ENCODE data around the gene LILRB2.
"Not testable (repeated sequence)": the region's sequence is repeated elsewhere in the genome, so short reads cannot be mapped to it uniquely, and the experiment has no call there.

The LILRB2 gene

DNA sequence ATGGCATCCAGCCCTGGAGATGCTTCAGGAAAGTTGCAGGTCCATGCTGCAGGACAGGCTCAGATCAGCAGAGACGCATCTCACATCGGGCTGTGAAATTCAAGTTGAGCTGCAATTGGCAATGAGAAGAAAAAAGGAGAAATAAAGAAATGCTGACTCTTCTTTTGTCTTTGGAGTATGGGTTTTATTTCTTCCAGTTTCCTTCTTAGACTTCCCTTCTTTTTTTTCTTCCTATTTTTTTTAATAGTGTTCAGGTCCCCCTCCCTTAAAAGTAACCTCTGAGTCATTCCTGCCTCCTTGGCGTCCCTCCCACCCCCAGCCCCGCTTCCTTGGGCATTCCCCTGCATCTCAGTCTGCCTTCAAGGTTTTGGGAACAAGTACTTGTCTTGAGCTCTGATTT, 9.3 kb downstream of the LILRB2 start:
- DNase-seq: not testable (repeated sequence)

DNA sequence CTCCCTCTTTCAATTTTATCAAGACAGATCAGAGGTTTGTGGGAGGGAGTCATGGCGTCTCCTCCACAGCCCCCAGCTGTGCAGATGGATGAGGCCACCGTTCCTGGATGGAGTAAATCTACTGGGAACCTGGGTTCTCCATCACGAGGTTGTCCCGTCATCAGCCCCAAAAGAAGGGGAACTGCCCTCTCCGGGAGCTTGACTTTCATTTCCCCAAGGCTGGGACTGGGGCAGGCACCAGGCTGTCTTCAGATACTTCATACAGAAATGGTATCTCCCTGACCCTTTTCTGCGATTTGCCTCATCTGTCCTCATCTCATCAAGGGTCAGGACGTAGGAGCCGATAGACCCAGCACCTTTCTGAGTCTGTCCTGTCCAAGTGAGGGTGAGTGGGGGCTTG, 9.8 kb downstream of the LILRB2 start:
- no peak for DNase-seq

DNA sequence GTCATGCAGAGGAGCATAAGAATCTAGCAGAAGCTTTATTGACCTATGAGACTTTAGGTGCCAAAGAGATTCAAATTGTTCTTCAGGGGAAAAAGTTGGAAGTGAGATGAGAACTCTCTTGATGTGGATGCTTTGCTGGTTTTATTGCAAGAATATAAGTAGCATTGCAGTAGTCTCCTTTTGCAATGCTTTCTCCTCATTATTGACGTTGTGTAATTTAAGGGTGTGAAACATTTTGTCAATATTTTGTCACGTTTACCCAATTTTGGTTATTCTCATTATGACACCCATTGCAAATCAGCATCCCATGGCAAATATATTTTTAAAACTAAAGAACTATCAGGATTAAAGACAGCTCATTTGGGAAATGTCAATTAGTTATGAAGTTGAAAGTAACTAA, 12.0 kb downstream of the LILRB2 start:
- no peak for DNase-seq

DNA sequence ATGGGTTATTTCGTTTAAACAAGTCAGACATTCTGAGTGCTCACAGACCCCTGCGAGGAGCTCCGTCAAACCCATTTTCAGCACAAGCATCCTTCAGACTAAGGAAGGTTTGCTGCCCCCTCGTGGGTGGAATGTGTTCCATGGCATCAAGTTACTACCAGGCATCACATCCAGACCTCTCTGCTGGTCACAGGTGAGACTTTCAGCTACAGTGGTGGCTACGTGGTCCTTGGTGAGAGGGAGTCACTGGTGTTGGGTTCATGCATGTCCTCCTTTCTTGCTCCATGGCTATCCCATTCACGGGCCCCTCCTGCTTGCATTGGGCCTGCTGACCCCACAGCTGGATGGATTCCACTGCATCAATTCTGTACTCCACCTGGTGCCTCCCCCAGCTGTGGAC, 14.8 kb downstream of the LILRB2 start:
- DNase-seq: peak; percentile 85 to 87

DNA sequence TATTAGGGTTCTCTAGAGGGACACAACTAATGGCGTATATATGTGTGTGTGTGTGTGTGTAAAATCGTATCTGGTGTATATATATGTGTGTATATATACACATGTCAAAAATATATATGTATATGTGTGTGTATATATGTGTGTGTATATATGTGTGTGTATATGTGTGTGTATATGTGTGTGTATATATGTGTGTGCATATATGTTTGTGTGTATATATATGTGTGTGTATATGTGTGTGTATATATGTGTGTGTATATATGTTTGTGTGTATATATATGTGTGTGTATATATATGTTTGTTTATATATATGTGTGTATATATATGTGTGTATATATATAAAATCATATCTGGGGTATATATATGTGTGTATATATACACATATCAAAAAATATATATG, 18.4 kb downstream of the LILRB2 start:
- DNase-seq: no peak

DNA sequence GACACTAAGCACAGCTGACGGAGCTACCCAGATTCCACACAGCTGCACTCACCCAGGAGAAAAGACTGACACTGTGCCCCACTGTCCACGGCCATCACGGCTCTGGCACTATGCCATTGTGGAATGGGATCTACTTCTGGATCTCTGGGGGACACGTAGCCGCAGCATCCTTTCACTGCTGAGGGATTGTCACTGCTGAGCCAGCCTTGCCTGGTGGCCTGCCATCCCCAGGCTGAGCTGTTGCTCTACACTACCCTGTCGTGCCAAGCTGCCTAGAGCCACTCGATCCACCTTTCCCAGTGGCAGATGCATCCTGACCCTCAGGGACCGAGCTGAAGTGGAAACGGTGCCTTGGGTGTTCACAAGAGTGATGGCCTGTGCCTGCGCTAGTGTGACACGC, 18.8 kb downstream of the LILRB2 start:
- DNase-seq: peak; percentile 9

DNA sequence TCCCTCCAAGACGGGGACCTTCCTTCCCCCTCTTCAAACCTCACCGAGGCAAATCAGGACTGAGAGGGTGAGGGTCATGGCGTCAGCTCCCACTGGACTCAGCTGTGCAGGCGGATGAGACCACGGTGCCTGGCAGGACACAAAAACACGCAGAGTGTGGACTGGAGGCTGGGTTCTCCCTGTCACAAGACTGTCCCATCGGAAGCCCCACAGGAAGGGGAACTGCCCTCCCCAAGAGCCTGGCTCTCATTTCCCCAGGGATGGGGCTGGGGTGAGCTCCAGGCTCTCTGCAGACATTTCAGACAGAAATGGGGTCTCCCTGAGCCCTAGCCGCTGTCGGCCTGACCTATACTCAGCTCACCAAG, 23.8 kb downstream of the LILRB2 start, which contains the start of gene LILRB5:
Gene LILRB5 (minus strand): TSS at position 158 of the 365 bp plus-strand sequence. CDS start 80 bp downstream, at position 78.
- peak in 1 of 2 experiments; percentile 13 for DNase-seq

DNA sequence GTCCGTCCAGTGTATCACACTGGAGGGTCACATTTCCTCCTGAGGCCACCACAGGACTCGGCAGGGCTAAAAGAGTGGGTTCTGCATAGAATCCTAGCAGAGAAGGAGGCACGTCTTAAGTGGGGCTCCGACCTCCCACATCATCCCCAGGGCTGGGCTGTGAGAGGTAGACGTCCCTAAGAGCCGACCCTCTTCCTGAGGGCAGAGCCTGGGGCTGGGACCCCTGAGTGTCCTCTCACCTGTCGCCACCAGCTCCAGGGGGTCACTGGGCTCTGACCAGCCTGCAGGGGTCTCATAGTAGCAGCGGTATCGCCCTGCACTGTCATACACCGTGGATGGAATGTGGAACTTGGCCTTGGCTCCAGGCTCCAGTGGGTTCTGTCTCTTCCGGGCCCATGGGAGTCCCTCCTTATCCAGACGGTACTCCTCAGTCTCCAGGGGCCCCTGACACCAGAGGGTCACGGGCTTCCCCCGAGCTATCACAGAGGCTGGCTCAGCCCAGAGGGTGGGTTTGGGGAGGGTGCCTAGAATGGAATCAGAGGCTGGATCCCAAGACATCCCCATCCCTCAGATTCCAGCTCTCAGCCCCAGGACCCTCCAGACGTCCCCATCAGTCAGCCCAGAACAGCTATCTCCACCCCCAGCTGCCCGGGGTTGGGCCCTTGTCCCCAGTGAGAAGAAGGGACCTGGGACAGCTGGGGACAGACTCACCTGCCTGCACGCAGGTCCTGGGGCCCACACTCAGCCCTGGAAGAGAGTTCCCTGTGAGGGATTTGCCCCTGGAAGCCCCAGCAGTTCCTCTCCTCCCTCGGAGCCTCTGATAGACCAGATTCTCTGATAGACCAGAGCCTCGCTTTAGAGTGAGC, 24.4 kb downstream of the LILRB2 start:
- DNase-seq: peak; percentile 12 to 16

DNA sequence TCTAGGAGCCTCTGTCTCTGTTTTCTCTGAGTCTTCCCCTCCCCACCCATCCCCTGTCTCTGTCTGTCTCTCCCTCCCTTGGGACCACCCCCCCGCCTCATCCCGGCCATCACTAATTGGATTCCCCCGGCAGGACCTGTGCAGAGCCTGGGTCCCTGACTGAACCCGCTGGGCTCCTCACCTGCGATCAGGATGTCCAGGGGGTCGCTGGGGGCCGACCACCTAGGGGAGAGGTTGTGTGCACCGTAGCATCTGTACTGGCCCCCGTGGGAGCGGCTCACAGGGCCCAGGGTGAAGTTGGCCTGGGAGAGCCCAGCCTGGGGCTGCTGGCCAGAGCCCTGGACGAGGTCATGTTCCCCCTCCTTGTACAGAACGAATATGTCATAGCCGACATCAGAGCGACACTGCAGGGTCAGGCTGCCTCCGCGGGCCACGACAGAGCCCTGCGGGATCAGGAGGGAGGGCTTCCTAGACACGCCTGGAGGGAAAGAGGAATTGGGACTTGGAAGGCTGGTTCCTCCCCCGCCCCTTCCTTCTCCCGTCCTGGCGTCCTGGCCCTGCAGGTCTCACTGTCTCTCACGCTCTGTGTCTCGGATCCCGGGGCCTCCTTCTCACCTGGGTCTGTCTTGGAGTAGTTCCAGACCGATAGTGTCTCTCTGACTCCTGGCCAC, 25.7 kb downstream of the LILRB2 start:
- peak in 1 of 2 experiments; percentile 11 for DNase-seq

DNA sequence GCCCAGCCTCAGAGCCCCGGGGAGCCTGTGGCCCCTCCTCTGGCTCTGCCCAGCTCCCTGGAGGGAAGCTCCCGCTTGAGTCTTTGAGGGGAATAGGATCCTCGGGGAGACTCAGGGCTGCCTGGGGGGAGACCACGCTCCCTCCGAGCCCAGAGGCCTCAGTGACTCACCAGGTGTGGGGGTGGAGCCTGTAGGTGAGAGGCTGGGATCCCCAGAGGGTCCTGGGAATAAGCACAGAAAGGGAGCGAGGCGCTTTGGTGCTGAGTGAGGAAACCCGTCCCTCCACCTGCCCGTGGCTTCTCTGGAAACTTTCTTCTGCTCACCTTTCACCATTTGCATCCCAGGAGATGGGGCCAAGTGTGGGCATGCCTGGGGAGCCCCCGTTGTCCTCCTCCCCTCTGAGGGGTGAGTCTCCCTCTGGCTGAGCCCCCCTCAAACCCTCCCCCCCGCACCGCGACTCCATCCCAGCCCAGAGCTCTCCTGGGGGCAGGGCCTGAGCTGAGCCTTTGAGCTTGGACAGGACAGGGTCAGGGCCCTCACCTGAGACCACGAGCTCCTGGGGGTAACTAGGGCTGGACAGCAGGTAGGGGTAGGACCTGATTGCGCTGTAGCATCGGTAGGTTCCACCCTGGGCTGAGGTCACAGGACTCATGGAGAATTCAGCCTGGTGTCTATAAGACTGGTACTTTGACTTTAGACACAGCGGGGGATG, 26.6 kb downstream of the LILRB2 start:
- no peak for DNase-seq

DNA sequence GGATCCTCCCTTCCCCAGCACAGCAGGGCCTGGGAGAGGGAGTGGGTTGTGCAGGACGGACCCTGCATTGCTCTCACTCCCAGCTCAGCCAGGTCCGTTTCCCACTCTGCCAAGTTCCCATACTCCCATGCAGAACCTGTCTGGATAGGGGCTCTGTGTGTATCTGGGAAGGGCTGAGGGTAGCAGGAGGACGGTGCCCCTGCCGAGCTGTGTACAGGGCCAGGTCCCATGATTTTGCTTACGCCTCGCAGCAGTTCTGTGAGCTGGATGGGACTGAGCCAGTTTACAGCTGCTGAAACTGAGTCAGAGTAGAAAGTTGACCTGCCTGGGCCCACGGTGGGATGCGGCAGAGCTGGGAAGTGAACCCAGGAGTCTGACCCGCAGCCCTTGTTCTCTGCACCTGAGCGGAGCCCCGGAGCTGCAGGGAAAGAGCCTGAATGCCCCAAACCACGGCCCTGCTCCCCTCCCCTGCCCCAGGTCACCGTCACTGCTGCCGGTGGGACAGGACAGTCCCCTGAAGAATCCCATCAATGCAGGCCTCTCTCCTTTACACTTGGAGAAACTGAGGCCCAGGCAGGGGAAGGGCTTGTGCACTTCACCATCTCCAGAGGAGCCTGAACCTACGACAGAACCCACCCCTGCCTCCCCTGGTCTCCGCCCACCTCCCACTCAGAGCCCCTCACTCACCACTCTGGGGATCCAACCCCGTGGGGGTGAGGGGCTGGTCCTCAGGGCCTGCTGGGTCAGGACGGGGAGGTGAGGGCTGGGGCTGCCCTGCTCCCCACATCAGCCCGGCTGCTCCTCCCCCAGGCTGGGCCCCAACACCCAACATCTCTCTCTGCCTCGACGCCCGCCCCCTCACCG, 27.3 kb downstream of the LILRB2 start:
- no peak for DNase-seq

DNA sequence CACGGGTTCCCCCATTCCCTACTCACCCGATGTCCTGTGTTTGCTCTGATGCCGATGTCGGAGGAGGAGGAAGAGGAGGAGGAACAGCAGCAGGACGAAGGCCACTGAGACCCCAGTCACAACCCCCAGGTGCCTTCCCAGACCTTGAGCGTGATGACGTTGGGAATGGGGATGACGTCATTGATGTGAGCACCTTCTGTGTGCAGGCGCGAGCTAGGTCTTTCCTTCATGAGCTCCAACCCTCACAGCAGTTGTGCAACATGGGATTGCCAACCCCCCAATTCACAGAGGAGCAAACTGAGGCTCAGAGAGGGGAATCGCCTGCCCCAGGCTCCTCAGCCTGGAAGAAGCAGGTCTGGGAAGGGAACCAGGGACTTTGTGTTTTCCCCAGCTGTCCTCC, 28.1 kb downstream of the LILRB2 start:
- DNase-seq: no peak

DNA sequence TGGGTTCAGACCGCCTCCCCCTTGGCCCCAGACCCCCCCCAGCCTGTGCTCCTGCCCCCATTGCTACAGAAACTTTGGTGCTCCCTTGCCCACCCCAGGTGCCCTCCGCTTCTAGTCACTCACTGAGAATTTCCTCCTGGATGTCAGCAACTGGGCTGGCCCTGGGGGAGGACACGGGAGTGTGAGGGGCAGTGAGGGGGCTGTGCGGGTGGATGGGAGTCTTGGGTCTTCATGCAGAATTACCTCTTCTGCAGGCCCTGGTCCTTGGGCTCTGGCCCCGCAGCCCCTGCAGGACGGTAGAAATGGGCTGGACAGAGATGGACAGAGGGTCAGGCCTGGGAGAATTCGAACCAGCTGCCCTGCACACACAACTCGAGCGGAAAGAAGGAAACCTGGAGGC, 28.7 kb downstream of the LILRB2 start:
- DNase-seq: no peak

DNA sequence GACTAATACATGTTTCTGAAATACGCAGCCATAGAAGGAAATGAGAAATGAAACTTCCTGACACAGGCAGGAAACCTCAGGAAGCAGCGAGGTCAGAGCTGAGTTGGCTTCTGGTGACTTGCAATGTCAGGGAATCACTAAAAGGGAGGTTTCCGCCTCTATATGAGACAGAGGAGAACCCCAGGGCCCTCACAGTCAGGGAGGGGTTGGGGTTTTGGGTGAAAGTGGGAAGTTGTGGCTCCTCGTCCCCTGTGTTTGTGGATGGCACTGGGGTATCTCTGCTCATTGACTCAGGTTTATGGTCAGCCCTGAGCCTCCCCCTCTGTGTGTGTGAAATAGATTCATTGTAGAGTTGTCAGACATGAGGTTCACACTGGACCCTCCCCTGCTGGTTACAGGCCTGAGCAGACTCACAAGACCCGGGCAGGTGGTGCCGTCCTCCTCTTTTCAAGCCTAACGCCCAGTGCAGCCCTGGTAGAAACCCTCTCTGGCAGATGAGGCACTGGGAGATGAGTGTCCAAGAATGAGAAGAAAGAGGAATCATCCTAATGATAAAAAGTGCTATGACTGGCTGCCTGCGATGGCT, 32.8 kb downstream of the LILRB2 start:
- peak; percentile 69 to 74 for DNase-seq

DNA sequence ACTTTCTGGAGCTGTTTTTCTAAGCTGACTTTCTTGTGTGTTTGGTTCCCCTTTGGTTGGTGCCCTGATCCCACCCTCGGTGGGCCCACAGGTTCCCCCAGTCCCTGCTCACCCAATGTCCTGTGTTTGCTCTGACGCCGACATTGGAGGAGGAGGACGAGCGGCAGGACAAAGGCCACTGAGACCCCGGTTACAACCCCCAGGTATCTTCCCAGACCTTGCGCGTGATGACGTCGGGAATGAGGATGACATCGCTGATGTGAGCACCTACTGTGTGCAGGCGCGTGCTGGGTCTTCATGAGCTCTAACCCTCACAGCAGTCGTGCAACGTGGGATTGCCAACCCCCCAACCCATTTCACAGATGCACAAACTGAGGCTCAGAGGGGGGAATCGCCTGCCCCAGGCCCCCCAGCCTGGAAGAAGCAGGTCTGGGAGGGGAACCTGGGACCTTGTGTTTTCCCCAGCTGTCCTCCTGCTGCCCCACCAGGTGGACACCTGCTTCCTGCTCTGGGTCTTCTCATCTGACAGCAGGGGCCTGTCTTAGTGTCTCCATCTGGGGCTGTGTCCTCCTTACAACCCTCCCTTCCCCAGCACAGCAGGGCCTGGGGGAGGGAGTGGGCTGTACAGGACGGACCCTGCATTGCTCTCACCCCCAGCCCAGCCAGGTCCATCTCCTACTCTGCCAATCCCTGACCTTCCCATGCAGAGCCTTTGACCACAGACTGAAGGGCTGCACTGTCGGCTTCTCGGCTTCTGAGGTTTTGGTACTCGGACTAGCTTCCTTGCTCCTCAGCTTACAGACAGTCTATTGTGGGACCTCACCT, 33.6 kb downstream of the LILRB2 start:
- DNase-seq: no peak

DNA sequence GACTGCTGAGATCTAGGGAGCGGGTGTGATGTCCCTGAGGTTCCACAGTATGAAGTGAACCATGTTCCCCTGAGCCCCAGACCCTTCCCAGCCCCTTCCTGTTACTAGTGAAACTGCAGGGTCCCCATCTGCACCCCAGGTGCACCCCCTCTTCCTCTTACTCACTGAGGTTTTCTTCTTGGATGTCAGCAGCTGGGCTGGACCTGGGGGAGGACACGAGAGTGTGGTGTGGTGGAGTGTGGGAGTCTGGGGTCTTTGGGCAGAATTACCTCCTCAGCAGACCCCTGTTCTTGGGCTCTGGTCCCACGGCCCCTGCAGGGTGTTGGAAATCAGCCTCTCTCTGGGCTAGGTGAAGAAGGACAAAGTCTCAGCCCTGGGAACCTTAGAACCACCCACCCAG, 35.0 kb downstream of the LILRB2 start:
- no peak for DNase-seq

DNA sequence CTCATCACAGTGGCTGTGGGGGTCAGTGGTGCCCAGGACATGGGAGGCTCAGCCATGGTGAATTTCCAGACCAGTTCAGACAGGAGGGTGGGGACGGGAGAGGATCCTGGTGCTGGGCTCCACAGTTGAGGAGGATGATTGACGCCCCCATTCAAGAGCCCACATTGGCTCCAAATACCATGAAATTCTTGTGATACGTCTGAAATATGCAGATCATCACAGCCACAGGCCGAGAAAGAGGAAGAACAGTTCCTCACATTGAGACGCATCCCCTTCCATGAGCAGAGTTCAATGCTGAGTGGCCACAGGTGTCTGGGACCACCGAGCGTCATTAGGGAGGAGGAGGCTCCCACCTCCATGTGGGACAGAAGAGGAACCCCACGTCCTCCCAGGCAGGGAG, 37.1 kb downstream of the LILRB2 start:
- not testable (repeated sequence) for DNase-seq

DNA sequence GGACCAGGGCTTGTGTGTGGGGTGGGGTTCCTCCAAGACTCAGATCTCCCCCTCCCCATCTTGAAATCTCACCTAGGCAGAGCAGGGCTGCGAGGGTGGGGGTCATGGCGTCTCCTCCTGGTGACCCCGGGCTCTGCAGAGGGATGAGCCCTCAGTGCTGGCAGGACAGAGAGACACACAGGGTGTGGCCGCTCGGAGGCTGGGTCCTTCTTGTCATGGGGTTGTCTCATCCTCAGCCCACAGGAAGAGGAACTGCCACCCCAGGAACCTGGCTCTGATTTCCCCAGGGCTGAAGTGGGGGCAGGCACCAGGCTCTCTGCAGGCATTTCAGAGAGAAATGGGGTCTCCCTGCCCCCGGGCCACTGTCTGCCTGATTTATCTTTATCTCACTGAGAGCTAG, 38.3 kb downstream of the LILRB2 start, which contains the start of gene LILRA6:
Gene LILRA6 (minus strand): TSS at position 145 of the 400 bp plus-strand sequence.
- DNase-seq: not testable (repeated sequence)

DNA sequence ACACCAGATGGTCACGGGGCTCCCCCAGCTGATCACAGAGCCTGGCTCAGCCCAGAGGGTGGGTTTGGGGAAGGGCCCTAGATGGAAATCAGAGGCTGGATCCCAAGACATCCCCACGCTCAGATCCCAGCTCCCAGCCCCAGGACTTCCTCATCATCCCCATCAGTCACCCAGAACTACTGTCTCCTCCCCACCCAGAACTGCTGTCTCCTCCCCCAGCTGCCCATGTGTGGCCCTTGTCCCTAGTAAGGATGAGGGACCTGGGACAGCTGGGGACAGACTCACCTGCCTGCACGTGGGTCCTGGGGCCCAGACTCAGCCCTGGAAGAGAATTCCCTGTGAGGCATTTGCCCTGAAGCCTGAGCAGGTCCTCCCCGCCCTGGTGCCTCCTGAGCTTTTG, 38.7 kb downstream of the LILRB2 start:
- not testable (repeated sequence) for DNase-seq

DNA sequence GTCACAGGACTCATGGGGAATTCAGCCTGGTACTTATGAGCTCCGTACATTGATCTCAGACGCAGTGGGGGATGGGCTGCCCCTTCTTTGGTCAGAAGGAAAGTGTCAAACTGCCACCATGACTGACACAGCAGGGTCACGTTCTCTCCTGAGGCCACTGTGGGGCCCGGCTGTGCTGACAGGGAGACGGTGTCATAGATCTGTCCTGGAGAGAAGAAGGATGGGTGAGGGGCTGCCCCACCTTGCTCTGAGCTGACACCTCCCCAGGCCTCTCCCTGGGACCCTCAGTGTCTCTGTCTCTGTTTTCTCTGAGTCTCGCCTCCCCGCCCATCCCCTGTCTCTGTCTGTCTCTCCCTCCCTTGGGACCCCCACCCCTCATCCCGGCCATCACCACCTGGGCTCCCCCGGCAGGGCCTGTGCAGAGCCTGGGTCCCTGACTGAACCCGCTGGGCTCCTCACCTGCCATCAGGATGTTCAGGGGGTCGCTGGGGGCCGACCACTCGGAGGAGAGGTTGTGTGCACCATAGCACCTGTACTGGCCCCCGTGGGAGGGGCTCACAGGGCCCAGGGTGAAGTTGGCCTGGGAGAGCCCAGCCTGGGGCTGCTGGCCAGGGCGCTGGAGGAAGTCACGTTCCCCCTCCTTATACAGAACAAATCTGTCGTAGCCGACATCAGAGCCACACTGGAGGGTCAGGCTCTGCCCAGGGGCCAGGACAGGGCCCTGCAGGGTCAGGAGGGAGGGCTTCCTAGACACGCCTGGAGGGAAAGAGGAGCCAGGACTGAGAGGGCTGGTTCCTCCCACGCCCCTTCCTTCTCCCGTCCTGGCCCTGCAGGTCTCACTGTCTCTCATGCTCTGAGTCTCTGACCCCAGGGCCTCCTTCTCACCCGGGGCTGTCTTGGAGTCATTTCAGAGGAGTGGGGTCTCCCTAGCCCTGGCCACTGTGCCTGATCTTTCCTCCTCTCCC, 40.3 kb downstream of the LILRB2 start:
- peak in 1 of 2 experiments; percentile 14 for DNase-seq
